ENCODE measurements around the gene NRXN3.
"Not testable (repeated sequence)": the region's sequence is repeated elsewhere in the genome, so short reads cannot be mapped to it uniquely, and the experiment has no call there.

NRXN3 gene

DNA sequence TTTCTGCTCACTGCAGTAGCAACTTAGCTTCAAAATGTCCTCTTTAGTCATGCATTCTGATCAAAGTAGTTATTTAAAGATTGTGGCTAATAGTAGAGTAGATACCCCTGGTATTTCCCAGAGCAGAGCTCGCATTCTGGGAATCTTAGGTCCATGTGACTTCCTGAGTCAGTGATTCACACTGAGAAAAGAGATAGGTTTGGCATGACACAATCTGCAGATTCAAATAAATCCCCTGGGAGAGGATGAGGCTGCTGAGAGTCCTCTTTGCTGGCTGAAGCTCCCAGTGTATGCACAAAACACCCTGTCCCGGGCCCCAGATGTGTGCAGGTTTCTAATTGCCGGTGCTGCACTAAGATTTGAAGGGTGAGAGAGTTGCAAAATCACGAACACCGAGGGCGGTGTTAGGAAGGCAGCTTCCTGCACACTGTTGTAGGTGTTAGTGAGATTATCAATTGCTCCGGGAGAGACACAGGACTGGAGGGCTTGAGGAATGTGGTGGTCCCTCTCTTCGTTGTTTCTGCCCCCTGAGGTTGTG, 233.2 kb downstream of the NRXN3 start:
- no peak for DNase-seq (ENCODE audit: low read depth)

DNA sequence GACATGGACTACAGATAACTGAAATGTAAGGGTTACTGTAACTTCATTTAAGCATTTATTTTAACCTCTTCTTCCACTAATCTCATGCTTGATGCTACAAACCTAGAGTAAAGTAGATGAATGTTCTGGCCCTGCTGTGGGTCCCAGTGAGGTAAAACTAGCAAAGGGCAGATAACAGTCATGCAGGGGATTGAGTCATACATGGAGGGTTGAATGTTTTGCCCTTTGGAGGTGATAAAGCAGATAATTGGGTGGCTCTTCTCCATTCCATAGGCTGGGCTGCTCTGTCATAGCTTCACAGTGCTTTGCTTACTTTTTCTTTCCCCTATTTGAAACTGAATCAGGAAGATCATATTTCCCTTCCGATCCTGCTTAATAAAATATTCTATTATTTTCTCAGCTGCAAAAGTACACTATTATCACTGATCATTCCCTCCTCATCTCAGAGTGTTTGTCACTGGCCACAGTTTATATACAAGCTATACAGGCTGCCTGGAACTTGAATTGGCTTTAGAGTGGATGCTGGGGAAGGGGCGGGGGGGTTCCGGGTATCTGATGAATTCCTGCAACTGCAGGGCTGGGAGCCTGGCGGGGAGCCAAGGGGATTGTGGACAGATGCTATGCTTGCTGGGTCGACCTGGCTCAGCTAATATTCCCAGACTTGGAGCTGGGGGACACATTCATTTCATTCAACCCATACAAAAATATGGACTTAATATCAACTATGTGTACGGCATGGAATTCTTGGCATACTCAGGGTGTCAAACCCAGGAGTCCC, 235.1 kb downstream of the NRXN3 start:
- no peak for DNase-seq (ENCODE audit: low read depth)

DNA sequence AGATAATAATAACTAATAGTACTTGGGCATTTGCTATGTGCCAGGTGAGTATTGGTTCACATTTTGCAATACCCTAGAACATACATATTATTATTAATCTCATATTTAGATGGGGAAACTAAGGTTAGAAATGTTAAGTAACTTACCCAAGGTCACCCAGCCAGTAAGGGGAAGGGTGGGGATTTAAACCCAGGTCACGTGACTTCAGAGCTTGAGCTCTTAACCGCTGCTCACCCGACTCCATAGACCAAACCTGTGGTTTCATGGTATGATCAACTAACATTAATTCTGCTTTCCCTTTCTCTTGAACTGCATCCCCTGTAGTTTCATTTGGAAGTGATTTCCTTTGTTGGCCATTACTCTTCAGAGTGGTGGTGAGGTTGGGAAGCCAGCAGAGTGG, 242.3 kb downstream of the NRXN3 start:
- no peak for DNase-seq (ENCODE audit: low read depth)

DNA sequence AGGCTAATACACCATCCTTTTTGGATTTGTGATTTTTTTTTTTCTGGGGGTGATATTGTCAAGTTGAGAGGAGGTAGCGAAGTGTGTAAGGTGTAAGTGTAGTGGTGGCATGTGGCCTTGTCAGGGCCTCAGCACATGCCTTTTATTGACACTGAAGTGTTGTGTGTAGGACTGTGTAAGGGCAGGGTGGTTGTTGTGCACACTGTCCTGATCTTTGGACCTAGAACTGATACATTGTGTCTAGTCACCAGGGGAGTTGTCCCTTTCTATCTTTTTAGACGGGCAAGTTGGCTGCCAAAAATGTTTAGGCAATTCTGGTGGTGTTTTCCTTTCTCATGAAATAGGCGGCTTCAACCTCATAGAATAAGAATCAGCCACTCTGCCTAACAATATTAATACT, 244.0 kb downstream of the NRXN3 start:
- DNase-seq (ENCODE audit: low read depth): no peak

DNA sequence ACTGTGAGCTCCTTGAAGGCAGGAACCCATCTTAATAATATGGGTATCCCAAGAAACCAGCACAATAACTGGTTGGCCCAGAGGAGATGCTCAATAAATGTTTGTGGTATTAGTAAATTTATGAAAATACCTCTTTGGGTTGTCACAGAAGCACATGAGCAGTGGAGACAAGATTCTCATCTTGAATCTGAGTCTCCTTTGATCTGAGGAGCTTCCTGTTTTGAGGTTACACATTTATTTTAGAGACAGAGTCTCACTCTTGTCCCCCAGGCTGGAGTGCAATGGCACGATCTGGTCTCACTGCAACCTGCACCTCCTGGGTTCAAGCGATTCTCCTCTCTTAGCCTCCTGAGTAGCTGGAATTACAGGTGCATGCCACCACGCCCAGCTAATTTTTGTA, 247.4 kb downstream of the NRXN3 start:
- DNase-seq (ENCODE audit: low read depth): no peak

DNA sequence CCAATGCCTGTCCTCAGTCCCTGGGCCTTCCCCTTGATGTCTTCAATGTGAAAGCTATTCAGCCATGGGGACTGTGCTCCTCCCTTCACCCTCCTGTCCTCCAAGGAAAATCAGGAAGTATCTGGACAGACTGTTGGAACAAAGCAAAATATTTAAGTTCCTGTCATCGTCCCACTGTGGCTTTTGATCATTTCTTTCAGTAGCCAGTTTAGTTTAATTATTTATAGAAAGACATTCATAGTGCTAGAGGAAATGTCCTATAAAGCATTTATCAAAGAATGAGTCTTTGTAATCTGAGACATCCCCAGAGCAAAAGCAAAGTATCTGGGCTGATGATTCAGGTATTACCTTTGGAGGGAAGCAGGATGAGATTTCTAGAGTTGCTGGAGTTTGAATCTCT, 254.1 kb downstream of the NRXN3 start:
- no peak for DNase-seq (ENCODE audit: low read depth)

DNA sequence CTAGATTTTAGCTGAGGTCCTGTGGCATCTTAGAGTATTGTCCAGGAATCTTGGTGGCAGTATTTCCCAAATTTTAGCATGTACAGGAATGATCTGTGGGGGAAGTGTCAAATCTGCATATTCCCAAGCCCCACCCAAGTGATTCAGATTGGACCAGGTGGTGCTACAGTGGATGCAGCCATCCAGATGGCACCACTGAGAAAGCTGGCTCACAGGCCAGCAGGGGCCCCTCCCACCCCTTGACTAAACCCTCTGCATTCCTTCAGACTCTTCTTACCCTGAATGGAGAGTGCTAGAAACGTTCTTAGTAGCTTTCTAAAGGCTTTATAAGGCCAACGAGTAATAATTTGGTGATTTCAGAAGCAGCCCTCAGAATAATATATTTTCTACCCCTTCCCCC, 255.2 kb downstream of the NRXN3 start:
- DNase-seq (ENCODE audit: low read depth): no peak

DNA sequence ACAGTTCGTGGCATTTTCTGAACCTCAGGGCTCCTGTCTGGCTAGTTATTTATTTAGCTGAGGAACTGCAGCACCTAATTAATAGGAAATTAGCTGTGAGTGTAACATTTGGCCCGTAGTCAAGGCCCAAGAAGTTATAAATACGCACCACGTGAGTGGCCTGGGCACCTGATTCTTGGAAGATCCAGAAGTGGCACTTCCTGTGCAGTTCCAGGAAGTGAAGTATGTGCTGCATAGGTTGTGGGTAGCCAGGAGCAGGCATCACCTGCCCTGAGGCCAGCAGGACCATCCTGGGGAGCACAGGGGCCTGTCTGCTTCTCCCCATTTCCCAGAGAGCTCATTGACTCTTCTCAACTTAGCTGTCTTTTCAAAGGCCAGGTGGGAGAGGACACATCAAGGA, 255.6 kb downstream of the NRXN3 start:
- DNase-seq (ENCODE audit: low read depth): no peak

DNA sequence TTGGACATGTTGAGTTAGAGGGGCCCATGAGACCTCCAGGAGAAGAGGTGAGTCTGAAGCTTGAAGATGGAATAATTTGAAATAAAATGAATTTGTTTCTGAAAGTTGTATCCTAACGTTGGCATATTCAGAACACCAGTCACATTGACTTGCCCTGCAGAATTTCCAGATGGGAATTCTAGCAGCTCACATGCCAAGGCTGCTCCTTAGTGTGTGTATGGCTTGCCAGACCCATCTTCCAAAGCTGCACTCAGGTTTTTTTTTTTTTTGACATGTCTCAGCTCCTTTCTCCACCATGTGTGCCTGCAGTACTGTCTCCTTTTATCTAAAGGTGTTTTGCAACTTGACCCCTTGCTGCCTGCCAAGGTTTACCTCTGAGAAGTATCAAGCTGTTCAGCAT, 261.9 kb downstream of the NRXN3 start:
- DNase-seq (ENCODE audit: low read depth): no peak

DNA sequence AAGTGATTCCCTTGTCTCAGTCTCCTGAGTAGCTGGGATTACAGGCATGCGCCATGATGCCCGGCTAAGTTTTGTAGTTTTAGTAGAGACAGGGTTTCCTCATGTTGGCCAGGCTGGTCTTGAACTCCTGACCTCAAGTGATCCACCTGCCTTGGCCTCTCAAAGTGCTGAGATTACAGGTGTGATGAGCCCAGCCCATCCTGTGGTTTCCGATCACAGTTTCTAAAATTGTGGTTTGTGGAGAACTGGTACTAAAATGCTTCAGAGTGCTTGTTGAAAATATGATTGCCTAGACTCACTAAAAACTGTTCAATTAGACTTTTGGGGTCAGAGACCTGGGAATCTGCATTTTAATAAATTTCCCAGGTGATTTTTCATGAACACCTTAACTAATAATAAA, 267.3 kb downstream of the NRXN3 start:
- not testable (repeated sequence) for DNase-seq (ENCODE audit: low read depth)

DNA sequence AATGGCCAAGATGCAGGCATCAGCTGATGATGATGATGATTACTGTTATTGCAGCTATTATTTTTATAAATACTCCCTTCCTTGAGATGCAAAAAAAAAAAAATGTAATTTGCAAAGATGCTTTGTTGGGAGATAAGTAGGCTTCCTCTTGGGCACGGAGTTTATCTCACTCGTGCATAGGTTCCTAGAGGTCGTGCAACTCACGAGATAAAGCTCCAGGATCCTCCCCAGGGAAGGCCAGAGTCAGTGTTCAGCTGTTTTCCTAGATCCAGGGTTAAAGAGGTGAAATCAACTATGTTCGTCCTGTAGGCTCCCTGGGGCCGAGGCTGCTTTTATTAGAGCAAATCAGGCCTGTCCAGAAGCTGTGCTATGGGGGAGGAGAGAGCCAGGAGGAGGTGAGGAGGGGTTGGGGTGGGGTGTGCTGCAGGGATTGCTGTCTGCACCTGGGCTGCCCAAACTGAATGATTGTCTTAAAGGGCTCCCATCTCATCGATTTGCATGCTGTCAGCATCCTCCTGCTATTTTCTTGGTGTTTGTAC, 270.3 kb downstream of the NRXN3 start:
- DNase-seq (ENCODE audit: low read depth): no peak

DNA sequence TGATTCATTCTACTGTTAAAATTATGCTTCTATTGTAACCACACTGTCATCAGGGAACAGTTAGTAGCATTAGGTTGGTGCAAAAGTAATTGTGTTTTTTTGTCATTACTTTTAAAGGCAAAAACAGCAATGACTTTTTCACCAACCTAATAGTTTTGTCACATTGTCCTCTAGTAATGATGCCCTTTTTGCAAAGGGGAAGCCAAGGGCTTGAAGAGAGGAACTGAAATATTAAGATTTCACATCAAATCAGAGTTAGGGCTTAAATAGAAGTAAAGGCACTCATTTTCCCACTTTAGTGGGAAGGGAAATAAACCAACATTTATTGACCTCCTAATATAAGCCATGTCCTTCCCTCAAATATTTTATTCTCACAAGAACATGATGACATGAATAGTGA, 273.7 kb downstream of the NRXN3 start:
- no peak for DNase-seq (ENCODE audit: low read depth)

DNA sequence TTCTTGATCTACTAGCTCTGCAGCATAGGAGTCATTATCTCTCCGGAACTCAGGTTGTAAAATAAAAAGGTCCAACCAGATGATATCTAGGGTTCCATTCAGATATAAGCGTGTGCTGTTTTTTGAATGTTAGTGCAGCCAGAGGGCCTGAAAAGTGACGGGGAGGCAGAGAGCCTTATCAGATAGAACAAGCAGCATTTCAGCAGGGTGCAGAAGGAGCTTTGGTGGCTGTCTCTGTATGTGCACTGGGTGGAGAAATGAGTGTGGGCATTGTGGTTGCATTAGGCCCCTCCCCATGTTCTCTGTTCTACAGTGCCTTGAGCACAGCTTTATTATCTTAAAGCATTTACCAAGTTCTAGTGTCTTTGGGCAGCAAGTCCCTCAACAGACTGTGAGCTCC, 275.1 kb downstream of the NRXN3 start:
- no peak for DNase-seq (ENCODE audit: low read depth)

DNA sequence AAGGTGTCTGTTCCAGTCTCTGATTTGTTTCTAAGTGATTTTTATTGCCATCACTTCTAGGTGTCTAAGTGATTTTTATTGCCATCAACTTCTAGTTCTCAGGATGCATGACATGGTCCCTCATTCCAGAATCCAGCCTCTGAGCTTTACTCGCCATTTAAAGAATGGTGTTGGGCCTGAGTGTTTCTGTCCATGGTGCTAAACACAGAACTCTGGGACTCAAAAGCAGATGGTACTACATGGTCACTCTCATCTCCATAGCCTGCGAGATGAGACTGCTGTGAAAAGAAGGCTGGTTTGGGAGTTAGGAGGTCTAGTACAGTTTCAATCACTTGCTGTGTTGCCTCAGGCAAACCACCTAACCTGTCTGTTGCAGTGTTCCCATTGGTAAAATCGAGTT, 276.6 kb downstream of the NRXN3 start:
- DNase-seq (ENCODE audit: low read depth): no peak

DNA sequence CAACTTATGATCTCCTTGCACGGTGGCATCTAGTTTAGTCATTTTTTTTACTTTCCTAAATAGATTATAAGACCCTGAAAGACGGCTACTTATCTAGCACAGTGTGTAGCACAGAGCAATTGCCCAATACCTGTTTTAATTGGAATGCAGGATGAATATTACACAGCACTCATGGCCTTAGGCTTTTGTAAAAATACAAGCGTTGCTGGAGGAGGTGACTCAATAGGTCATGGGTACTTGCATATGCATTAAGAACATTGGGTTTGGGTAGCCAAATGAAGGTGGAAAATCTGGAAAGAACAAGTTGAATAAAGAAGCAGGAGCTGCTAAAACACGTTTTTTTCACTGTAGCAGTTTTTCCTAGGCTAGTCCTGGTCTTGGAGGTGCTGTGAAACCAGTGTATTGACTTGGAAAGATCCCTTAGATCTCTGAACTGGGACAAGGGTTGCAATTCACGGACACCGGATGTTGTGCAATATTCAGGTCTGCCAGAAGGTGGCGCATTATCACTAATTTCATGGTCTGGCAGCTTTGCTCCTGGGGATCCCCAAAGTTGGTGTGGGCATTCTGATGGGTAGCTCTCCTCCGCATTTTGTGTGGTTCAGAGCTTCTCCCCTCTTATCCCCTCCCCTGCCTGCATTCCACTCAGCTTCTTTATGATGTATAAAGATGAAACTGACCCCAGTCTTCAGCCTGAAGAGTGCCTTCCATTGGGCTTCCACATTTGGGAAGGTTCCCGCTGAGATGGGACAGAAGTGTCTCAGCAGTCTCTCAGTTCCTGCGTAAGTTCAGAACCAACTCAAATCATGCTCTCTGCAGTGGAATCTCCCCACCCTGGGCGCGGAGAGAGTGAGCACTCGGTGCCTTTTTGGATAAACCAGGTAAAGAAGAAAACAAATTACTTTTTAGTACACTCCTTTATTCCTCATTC, 278.3 kb downstream of the NRXN3 start:
- no peak for DNase-seq (ENCODE audit: low read depth)

DNA sequence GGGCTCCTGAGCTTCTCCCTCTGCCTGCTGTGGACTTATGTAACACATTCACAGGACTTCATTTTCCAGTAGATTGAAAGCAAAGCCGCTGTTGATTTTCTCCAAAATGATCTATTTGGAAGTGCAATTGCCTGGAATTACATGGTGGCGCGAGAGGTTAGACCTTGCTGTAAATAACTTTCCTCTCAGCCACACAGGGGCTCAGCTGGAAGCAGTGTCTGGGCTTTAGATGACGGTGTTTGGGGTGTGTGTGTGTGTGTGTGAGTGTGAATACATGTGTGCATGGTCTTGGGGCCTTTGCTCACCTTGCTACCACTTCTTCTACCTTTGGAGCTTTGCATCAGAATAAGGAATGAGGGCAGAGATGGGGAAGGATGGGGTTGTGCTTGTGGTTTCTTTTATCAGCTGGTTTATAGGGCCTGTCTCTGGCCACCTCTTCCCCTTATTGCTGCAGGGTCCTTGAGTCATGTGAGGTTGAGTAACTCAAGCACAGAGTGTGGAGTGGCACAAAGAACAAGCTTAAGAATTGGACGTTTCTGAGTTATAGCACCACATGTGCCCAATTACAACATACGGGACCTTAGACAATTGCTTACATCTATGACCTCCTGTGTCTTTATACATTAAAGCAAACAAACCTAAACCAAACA, 280.6 kb downstream of the NRXN3 start:
- DNase-seq (ENCODE audit: low read depth): no peak

DNA sequence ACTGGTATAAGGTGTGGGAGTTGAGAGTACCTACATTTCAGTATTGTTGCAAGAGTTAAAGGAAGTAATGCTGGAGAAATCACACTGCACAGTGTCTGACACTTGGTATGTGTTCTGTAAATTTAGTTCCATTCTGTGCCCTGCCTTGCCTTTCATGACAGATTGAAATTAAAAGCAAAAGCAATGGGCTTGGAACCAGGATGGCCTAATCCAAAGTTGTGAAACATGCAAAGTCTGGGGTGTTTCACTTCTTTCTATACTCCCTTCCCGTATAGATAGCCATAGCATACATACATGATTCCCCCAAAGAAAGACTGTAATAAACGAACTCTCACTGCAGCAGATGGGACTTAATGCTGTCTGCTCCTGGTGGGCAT, 281.1 kb downstream of the NRXN3 start:
- no peak for DNase-seq (ENCODE audit: low read depth)

DNA sequence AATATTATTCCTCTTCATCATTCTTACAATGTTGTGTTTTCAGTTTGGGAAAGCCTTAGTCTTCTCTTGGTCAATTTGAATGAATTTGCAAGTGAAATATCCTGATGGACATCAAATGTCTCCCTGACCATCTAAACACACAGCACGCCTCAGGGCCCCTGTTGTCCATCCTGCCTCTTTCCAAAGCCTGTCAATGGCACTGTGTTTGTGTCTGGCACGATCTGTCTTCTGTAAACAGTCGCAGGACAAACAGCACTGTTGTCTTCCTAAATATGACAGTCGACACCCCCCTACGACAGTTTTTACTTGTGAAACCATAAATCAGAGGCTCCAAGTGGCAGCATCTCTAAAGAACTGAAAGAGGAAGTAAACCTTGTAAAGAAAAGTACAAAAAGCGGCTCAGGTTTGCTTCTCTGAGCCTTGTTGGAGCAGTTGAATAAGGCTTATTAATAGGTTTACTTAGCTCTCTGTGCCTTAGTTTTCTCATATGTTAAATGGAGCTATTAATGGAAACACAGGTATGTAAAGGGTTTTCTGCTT, 285.8 kb downstream of the NRXN3 start:
- no peak for DNase-seq (ENCODE audit: low read depth)

DNA sequence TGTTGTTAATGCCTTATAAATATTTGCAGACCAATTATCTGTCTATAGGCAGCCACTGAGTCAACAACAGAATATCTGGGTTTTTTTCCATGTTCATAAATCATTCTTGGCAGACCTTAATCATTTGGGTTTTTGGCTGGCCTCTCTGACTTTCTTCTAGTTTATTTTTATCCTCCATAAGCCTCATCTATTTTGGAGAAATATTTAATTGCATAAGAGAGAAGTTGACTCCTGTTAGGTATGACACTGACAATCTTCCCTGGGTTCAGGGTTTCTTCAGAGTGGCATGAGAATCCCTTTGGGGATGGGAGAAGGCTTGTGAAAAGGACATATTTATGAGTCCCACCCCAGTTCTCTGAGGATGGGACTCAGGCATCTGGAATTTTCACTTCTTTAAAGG, 299.8 kb downstream of the NRXN3 start:
- DNase-seq (ENCODE audit: low read depth): no peak

DNA sequence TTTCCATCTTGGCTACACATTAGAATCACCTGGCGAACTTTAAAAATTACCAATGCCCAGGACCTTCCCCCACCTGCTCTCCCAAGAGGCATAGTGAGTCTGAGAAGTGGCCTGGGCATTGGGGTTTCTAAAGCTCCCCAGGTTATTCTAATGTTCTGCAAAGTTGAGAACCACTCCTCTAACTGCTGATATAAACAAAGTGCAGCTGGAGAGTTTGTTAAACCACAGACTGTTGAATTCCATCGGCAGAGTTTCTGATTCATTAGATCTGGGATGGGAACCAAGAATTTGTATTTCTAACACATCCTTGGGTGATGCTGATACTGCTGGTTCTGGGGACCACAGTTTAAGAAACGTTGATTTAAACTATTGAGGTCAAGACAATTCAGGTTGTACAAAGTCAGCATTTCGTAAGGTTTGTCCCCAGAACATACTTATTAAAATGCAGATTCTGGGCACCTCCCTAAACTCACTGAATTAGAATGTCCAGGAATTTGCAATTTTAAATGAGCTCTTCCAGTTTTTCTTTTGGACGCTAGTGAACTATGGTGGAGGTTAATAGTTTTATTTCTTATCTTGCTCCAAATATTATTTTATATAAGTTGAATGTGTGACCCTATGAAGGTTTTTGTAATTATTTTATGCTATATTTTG, 309.1 kb downstream of the NRXN3 start:
- DNase-seq (ENCODE audit: low read depth): no peak

DNA sequence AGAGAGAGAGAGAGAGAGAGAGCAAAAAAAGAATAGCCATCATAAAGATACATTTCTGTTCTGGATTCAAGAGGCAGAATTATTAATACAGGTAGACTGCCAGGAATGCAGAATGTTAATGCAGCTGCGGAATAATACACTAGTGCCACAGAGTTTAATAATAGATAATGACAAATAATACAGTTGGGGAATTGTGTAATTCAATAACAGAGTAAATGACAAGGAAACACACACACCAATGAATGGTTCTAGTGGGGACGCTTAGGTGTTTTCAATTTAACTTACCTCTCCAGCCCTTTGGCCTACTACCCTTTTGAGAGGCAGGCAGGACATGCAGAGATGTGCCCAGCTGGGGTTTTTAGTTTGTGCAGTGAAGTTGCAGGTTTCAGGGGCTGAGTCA, 313.9 kb downstream of the NRXN3 start:
- no peak for DNase-seq (ENCODE audit: low read depth)

DNA sequence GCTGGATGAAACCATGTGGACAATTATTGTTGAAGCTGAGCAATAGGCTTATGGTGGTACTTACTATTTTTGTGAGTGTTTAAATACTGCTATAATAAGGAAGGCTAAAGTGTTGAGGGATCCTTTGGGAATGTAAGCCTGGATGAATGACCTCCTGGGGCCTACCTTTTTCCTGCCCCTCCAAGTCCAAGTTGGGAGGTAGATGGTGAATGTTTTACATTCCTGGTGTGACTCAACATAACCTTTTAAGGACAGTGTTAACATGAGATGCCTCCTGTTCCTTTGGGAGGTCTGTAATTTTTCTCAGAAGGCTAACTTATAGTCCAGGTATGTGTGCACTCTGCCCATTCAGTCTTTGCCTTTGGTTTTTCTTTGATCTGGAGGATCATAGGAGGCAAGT, 315.9 kb downstream of the NRXN3 start:
- no peak for DNase-seq (ENCODE audit: low read depth)
